HG02938 (cell line): ENCODE measurements around the gene OR10P1.
"Not testable (repeated sequence)": the region's sequence is repeated elsewhere in the genome, so short reads cannot be mapped to it uniquely, and the experiment has no call there.

Experiments
- ATAC-seq: cut with Tn5 transposase; IDR thresholded peaks from one replicate; pipeline ENCODE4 v1.9.1; 2021; ENCODE audit warnings: mild to moderate bottlenecking, moderate library complexity; ENCODE audit not compliant: unreplicated experiment

Gene OR10P1

GRCh38 chr12:55636853-55637252 is at the start of gene OR10P1:
OR10P1 (plus strand) TSS chr12:55636892; CDS start chr12:55636892, 0 bp downstream.
- ATAC-seq = no peak

- ATAC-seq = not testable (repeated sequence)
These were observed 46.5 kb upstream of the OR10P1 start for GRCh38 chr12:55590152-55590551.

- ATAC-seq = no peak
These were observed 28.7 kb upstream of the OR10P1 start for GRCh38 chr12:55607821-55608594.

- no peak for ATAC-seq
These were observed 26.1 kb upstream of the OR10P1 start for GRCh38 chr12:55610598-55610997.

- ATAC-seq = no peak
These were observed 24.0 kb upstream of the OR10P1 start for GRCh38 chr12:55612646-55613045.

GRCh38 chr12:55614764-55615163 is 21.9 kb upstream of the OR10P1 start:
- ATAC-seq = no peak

- peak; percentile 82 for ATAC-seq
These were observed 17.1 kb upstream of the OR10P1 start for GRCh38 chr12:55619354-55620138.

- peak; percentile 66 for ATAC-seq
These were observed 12.6 kb upstream of the OR10P1 start for GRCh38 chr12:55624056-55624455.

GRCh38 chr12:55626154-55626553 is 10.5 kb upstream of the OR10P1 start:
- no peak for ATAC-seq

- ATAC-seq = no peak
These were observed 7.4 kb upstream of the OR10P1 start for GRCh38 chr12:55629058-55629841.

GRCh38 chr12:55631056-55631455 is 5.6 kb upstream of the OR10P1 start:
- ATAC-seq = no peak

GRCh38 chr12:55631733-55632132 is 5.0 kb upstream of the OR10P1 start:
- ATAC-seq = no peak

GRCh38 chr12:55633151-55633550 is 3.5 kb upstream of the OR10P1 start:
- no peak for ATAC-seq

- ATAC-seq = no peak
These were observed 506 bp upstream of the OR10P1 start for GRCh38 chr12:55636116-55636655.

- ATAC-seq = no peak
These were observed 775 bp downstream of the OR10P1 start for GRCh38 chr12:55637467-55637866.

- ATAC-seq = no peak
These were observed 4.9 kb downstream of the OR10P1 start for GRCh38 chr12:55641595-55641994.

GRCh38 chr12:55642267-55642666 is 5.6 kb downstream of the OR10P1 start:
- no peak for ATAC-seq

- ATAC-seq = peak; percentile 29
These were observed 6.0 kb downstream of the OR10P1 start for GRCh38 chr12:55642669-55643068.

GRCh38 chr12:55644591-55644990 is 7.9 kb downstream of the OR10P1 start:
- ATAC-seq = no peak

- ATAC-seq = no peak
These were observed 10.3 kb downstream of the OR10P1 start for GRCh38 chr12:55647027-55647426.
